NCI-H1105 (cell line): Measurements from ENCODE around the gene INPP4B.
A peak's percentile ranks its signal among the peaks of the same experiment; 100 is the strongest.

Experiments used
- DNase-seq: peaks from one replicate; lab custom pipeline; 2025; lab: John Stamatoyannopoulos, UW

INPP4B gene

DNA sequence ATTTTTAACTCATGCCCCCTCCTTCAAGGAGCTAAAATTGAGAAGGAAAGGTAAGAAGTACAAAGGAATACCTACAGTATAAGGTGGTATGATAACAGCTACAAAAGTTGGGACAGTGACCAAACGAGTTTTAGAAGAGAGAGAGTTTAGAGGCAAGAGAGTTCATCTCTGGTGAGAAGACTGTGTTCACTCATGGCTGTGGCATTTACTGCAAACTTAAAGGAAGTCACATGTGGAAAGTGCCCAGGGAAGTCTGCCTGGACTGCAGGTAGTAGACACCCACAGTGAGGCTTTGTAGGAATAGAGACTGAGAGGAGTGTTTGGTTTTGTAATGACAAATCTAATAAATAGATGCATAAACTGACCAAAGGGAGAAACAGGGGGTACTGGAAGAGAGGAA is 716.2 kb downstream of the INPP4B start:
- no peak for DNase-seq

DNA sequence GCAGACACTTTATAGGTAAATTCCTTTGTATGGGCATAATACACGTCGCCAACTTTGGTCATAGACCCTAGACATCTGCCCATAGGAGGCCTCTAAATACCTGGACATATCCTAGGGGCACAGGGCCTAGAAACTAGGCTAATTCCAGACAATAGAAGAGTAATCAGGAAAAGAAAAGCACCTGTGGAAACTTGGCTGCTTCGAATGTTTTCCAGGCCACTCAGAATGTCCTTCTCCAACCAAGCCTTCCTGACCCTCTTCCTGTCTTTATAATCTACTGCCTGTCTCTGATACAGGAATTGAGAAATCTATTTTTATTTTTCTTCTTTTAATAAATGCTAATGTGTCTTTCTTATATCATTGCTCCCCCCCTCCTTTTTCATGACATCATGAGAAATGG is 716.6 kb downstream of the INPP4B start:
- no peak for DNase-seq

DNA sequence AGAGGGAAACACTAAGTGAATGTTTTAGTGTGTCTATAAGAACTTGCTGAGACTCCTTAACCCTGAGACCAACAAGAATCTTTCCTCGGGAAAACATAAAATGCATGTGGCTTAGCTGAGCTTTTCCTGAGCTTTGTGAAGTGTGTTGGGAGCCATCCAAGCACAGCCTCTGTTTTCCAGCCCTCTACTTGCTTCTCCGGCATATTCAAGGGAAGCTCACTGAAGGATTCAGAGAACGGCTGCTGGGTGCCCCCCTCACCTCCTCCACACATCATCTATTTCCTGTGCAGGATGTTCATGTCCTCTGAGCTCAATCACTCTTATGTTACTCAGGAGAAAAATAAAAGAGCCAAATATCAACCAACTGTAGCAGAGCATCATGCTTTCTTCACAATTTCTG is 717.6 kb downstream of the INPP4B start:
- DNase-seq, result no peak

DNA sequence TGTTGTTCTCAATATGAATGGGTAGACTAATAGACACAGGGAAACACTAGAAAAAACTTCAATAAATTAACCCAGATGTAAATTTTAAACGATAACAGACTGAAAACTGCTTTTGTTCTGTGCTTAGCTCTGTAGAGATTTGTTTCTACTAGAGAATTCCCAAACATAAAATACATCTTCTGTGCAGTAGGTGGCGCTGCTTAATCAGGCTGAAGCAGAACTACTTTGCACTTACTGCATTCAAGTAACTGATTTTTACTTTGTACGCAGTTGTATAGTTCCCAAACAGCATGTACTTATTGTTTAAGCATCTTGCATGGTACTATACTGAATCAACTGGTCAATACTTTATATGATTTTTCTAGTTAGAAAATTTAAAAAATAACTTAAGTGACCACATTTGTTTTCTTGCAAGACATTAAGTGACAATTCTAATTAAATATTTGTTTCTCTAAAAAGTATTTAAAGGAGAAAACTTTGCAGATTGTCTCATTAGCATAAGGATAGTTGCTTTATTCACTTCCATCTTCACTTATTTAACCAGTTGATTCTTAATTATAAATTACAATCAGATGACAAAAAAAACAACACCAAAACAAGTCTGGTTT is 719.1 kb downstream of the INPP4B start:
- peak; percentile 25 for DNase-seq

DNA sequence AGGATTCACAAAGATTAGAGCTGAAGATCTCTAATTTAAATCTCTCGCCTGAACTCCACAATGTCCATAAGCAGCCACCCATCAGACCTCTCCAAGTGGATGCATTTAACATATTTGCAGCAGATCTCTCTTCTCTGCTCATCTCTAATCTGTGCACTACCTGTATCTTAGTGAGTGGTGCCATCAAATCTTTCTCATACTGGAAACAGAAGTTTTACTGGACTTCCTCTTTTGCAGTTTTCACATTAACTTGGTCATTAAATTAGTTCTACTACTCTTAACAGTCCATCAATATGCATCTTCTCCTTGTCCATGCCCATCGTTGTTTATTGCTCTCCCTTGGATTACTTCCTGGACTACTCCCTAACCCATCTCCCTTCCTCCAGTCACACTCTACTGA is 721.2 kb downstream of the INPP4B start:
- DNase-seq, result no peak

DNA sequence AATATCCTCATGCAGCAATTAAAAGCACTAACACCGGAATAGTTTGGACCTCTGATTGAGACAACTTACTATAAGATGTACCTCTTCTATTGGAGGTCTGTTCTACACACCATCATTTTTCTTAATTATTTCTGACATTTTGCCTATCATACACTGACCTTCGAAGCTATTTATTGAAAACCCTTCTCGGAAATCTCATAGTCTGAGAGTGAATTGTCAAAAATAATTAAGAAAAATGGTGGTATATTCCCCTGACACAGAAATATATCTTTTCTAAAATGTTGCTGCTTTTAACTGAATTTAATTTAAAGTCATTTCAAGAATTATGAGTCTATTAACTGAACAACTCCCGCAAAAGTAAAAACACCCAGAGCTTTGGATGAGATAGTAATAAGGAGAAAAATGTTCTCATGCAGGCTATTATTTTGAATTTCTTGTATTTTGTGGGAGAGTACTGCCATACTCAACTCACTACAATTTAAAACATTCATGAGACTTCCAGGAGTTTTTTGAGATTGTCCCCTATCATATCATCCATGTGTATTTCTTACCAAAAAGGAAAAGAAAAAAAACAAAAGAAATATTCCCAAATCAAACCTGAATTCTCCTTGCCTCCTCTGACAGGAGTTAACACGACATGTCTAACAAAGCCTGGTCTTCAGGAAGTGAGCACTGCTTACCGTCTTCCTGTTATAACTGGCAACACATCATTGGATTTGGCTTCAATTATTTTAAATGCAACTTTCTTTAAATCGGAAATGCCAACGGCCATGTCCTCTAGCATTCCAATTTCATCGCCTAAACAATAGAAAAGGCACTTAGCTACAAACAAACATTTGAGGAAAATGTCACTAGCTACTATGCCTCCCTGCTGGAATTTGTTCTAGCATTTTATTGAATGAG is 724.4 kb downstream of the INPP4B start:
- DNase-seq, result no peak

DNA sequence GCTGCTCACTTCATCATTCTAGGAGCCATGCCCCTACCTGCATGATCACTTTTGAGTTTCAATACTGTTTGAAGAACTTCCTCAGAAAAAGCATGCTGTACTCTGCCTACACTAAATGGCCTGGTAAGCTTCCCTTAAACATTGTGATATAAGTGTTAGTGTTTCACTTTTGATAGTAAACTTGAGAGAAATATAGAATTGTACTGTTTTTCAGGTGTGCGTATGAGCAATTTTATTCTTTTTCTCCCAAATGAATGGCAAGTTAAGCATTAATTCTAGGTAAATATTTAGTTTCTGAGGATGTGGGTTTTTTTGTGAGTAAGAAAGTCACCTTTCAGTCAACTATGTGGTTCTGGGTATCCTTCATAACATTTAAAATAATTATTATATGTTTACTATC is 725.2 kb downstream of the INPP4B start:
- DNase-seq, result no peak

DNA sequence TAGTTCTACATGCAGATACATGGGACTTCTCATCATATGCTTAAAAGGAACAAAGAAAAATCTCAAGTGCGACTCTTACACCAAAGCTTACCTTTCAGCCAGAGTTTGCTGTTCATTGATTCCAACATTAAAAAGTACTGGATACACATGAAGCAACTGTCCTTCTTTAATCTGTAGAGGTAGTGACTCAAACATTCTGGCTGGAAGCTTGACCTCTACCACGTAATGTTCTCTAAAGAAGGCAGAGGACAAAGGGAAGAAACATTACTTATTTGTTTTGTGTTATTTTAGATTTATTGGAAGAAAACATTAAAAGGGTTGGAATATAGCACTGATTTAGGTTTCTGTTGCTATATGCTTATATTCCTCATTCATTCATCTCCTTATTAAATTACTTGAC is 733.6 kb downstream of the INPP4B start:
- no peak for DNase-seq

DNA sequence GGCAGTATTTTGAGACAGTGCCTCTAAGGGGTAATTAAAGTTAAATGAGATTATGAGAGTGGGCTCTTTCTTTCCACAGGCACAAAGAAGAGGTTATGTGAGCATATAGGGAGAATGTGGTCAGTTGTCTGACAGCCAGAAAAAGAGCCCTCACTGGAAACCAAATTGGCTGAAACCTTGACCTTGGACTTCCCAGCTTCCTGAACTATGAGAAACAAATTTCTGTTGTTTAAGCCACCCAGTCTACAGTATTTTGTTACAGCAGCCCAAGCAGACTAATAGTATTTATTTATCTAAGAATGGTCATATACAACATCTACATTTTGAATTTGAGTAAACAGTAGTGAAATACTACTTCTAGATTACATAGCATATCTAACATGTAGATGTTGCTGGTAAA is 736.0 kb downstream of the INPP4B start:
- DNase-seq, result no peak

DNA sequence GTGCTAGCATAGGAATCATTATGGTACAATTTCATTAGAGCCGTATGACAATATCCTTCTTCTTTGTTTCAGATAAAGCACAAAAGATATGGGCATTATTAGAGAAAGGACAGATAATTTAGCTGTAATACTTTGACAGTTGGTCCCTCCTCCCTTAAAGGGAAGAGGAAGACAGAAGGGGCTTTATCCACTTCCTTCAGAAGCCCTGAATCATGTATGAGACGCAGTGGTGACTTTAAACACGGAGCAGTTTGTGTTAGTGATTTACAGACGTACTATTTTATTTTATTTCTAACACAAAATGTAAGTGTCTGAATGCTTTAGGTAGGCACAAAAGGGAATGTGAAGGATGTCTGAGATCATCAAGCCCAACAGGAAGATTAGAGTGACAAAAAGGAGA is 742.1 kb downstream of the INPP4B start:
- no peak for DNase-seq

DNA sequence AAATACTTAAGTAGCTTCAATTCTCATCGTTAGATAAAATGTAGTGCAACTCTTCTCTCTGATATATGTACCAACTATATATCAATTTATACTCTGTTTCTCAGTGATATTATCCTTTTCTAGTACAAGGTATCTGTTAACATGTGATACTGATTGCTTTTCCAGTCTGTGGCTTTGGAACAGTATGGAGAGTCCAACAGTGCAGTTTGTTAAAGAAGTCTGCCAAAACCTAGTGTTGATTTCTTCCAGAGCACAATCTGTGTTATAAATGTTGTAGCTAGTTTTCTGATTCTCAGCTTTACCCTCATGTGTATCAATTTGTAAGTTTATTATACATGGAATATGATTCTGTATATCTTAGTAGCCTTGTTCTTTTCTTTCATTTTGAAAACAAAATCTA is 744.7 kb downstream of the INPP4B start:
- no peak for DNase-seq

DNA sequence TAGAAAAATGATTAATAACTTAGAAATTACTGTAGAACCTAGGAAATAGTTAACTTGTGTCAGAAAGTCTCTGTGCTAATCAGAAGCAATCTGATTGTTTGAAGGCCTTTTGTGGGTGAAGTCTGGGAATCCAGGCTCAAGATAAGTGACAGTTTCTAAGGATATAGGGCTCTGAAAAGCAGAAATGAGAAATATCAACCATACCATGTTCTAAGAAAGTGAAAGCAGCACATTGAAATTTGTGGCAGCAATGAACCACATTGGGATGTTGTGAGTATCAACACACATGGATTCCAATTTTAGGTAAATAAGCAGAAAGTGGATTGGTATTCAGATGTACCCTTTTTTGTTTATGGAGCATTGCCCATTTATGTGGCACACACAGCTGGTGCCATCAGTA is 745.2 kb downstream of the INPP4B start:
- DNase-seq, result no peak

DNA sequence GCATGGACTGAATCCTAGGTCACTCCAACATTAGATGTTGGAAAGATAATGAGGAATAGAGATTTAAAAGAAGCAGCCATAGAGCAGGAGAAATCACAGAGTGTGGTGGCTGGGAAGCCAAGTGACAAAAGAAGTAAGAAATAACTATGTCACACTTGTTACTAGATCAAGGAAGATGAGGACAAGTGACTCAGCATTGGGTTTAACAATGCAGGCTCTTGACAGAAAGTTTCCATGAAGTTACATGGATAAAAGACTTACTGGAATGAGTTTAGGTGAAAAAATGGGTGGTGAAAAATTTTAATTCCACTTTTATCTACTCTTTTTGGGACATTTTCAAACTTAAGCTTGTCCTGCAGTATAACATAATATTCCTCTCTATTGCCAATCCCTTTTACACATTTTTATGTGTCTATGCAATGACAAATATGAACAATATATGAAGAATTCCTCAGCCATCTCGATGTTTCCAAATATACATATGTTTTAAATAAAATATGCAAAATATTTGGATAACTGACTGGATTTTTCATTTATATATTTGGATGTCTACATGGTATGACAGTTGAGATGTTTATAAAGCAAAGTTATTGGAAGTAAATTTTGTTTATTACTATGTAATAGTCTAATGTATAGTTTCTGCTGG is 747.1 kb downstream of the INPP4B start:
- no peak for DNase-seq

DNA sequence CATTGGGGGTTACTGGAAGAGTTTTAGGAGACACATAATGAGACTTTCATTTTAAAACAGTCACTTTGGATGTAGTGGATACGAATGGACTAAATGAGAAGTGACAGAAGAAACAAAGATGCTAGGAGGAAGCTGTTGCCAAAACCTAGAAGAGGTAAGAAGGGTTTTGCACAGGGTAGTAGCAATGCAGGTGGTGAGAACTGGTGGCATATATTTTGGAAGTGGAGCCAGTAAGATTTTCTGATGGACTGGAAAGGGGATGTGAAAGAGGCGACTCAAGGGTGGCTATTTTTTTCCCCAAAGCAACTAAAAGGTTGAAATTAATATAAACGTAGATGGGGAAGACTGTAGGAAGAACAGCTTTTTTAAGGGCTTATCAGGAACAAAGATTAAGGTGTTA is 747.7 kb downstream of the INPP4B start:
- DNase-seq, result no peak

DNA sequence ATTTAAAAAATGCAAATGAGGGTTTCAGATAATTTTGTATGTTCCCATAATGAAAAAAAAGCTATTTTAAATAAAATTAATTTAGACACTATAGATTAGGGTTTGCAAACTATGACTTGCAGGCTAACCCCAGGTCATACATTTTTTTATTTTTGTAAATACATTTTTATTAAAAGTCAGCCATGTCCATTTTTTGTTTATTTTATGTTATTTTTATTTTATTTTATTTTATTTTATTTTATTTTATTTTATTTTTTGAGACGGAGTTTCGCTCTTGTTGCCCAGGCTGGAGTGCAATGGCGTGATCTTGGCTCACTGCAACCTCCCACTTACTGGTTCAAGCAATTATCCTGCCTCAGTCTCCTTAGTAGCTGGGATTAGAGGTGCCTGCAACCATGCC is 749.1 kb downstream of the INPP4B start:
- DNase-seq, result no peak

DNA sequence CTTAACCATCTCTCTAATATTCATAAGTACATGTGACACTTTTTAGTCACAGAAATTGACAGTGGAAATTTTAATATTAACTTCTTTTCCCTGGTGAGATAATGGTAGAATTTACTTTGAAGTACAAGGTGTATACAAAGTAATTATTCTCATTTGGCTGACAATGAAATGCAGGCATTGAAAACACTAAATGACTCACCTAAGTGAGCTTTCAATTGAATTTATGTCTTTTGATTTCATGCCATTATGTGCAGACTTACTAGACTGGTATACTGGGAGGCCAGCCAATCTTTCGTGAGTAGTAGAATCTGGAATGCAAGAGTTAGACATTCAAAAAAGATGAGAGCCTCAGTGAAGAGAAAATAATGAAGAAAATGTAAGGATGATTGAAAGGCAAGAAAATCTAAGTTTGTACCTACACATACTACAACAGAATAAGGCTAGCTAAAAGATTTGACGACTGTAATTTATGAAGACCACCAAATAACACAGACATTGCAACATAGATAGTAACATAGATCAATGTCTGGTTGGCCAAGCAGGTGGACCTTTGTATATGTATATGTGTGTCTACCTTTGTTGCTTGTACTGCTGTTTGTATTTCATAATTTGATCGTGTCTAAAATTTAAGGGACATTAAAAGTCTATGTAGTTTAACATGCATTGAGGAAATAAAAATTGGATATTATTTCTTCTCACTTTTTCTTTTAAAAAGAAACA is 750.1 kb downstream of the INPP4B start:
- DNase-seq, result peak; percentile 66

DNA sequence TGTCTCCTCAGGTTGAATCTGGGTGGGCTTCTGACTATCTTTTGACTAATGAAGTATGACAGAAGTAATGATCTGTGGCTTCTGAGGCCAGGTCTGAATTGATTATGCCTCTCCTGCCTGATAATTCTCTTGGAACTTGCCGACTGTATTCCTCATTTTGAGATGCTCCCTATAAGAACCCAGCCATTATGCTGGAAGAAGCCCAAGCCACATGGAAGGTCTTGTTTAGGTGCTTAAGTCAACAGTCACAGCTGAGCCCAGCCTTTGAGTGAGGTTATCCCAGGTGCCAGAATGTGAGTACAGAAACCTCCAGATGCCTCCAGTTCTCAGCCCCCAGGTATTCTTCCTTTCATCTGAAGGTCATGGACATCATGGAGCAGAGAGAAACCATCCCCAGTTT is 753.2 kb downstream of the INPP4B start:
- no peak for DNase-seq

DNA sequence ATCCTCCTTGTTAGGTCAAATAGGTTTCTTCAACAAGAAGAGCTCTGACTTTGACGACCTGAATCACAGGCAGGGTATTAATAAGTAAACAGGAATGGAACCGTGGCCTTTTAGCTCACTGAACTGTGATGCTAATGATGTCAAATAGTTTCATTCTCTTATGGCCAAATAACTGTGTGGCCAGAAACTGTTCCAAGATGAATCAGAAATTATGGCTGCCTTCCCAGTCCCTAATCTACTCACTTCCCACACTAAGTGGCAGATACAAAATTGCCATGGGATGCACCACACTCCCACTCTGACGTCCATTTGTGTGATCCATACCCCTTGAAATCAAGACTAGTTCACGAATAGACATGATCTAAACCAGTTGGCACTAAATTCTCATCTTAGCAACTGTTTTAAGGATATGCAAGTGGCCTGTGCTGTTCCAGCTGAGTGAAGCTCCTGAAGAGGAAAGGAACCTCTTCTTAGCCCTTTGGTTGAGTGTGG is 754.4 kb downstream of the INPP4B start:
- DNase-seq, result no peak

DNA sequence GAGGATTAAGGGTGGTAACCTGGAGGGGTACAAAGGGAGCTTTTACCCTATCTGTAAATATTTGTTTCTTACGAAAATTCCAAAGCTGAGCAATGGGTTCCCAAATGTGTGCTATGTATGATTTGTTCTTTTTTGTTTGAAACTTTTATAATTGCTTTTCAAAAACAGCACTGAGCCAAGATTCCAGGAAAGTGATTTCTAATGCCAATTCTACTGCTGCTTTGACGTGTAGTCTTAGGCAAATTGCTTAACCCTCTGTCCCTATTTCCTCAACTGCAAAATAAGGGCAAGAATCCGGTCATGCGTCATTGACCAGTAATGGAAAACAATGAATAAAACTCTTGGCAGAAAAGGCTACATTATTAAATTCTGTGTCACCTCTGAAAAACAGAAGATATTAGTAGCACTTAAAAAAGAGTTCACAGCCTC is 755.0 kb downstream of the INPP4B start:
- no peak for DNase-seq

DNA sequence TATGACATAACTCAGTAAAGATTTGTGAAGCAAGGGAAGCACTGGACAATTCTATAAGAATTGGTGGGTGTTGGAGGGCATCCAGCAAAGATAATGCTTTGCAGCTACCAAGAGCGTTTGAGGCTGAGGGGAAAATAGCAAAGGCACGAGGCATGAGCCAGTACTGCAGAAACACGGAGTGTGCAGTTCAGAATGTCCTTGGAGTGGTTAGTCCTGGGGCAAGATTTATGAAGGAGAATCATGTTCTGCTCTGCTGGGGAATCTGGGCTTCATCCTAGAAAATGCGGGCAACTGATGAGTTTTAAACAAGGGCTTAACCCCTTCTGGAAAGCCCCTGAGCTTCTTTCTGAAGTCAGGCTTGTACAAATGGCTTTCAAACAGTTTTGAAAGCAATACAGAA is 757.2 kb downstream of the INPP4B start:
- DNase-seq, result no peak

DNA sequence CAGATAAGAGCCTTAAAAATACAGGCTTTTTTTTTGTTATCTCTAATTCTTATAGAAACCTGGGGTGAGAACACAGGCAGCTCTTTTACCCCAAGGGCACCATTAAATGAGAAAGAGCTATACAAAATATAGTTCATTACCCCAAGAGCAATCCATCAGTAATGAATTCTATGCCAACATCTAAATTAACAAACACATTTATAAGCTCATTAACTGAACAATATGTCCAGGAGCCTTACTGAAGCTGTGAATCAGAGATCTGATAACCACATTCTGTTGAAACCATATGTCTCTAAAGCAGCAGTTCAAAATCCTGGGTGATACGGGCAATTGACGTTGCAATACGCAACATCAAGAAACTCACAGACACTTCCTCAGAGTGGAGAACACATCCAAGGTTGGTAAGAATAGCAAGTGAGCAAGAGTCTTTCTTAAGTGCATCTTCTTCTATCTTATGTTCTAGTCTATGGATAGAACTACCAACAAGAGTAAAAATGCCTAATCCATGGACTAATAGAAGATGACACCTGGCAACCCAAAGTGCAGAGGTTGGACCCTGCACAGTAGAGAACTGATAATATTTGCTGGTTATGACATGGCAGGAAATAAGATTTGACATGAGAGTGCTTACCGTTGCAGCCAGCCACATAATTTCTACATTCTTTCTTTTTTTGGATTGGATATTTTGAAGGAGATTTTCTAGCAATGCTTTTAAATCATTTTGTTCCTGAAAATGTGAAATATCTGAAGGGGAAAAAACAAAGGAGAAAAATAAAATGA is 760.4 kb downstream of the INPP4B start:
- DNase-seq, result no peak

DNA sequence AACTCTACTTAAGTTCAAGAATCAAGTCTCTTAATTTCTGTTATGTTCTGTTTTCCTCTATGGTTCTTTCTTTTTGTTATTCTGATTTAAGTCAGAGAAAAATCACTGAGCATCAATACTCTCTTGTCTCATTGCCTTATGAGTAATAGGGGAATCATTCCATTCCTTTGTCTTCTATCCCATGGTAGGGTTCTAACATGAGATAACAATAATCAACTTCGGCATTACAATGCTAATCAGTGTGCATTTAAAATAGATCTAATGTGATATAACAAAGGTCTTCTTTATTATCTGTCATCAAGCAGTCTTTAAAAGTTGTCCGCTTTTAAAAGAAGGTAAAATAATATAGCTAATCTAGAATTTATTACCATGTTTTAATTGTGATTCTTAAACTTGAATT is 762.8 kb downstream of the INPP4B start:
- DNase-seq, result no peak
